Activated naive CD4-positive, alpha-beta T cell treated with anti-CD3 and anti-CD28 coated beads, Interleukin-2, amount 50 U/mL, for 24 hours (primary cell): ENCODE data around the gene SFXN1.
"Not testable (repeated sequence)": the region's sequence is repeated elsewhere in the genome, so short reads cannot be mapped to it uniquely, and the experiment has no call there.

Experiments
- H3K27ac Mint-ChIP-seq: one replicate; pipeline ENCODE4 v1.8.0; 2021; ENCODE audit warnings: mild to moderate bottlenecking, mixed read lengths
- H3K27me3 Mint-ChIP-seq: one replicate; pipeline ENCODE4 v1.8.0; 2021; ENCODE audit warnings: mixed read lengths
- H3K36me3 Mint-ChIP-seq: one replicate; pipeline ENCODE4 v1.8.0; 2021; ENCODE audit warnings: mixed read lengths
- H3K4me1 Mint-ChIP-seq: one replicate; pipeline ENCODE4 v1.8.0; 2021; ENCODE audit warnings: mixed read lengths
- H3K4me3 Mint-ChIP-seq: one replicate; pipeline ENCODE4 v1.8.0; 2021; ENCODE audit warnings: mild to moderate bottlenecking, mixed read lengths
- H3K9me3 Mint-ChIP-seq: one replicate; pipeline ENCODE4 v1.8.0; 2021; ENCODE audit warnings: mixed read lengths

The SFXN1 gene

GRCh38 chr5:175478384-175479124 is at the start of gene SFXN1:
Gene SFXN1 (plus strand): TSS chr5:175478560. CDS start chr5:175492104, 13,544 bp downstream.
- H3K9me3 Mint-ChIP-seq = no peaks in the 10 kb centered on the region
- H3K27ac Mint-ChIP-seq = peak within 1 kb of the TSS; percentile 97
- H3K27me3 Mint-ChIP-seq = no peaks in the 10 kb centered on the region
- H3K4me3 Mint-ChIP-seq = peak within 1 kb of the TSS; percentile 98
- peaks cover 29% of the 10 kb centered on the region for H3K36me3 Mint-ChIP-seq
- peaks cover 57% of the 10 kb centered on the region for H3K4me1 Mint-ChIP-seq

- no peak overlapping the region for H3K4me3 Mint-ChIP-seq
These were observed 43.6 kb upstream of the SFXN1 start for GRCh38 chr5:175434800-175435199.

GRCh38 chr5:175436359-175436758 is 42.0 kb upstream of the SFXN1 start:
- H3K27ac Mint-ChIP-seq = no peak overlapping the region
- H3K4me3 Mint-ChIP-seq = no peak overlapping the region
- H3K36me3 Mint-ChIP-seq = no peaks in the 10 kb centered on the region
- no peaks in the 10 kb centered on the region for H3K4me1 Mint-ChIP-seq
- peaks cover 6% of the 10 kb centered on the region for H3K27me3 Mint-ChIP-seq
- no peaks in the 10 kb centered on the region for H3K9me3 Mint-ChIP-seq

More at GRCh38 chr5:175434800-175435199, 43.6 kb upstream of the SFXN1 start:
- no peaks in the 10 kb centered on the region for H3K9me3 Mint-ChIP-seq
- no peaks in the 10 kb centered on the region for H3K4me1 Mint-ChIP-seq
- H3K36me3 Mint-ChIP-seq = no peaks in the 10 kb centered on the region
- H3K27ac Mint-ChIP-seq = no peak overlapping the region
- H3K27me3 Mint-ChIP-seq = peaks cover 2% of the 10 kb centered on the region

GRCh38 chr5:175438234-175438857 is 40.0 kb upstream of the SFXN1 start:
- Mint-ChIP-seq H3K27me3 (peaks cover 22% of the 10 kb centered on the region), H3K9me3 (no peaks in the 10 kb centered on the region), H3K36me3 (no peaks in the 10 kb centered on the region), H3K27ac (no peak overlapping the region), H3K4me1 (peaks cover 2% of the 10 kb centered on the region), H3K4me3 (no peak overlapping the region)

- Mint-ChIP-seq H3K36me3 (no peaks in the 10 kb centered on the region), H3K27me3 (peaks cover 43% of the 10 kb centered on the region), H3K4me1 (peaks cover 10% of the 10 kb centered on the region), H3K9me3 (no peaks in the 10 kb centered on the region), H3K4me3 (peak overlapping the region; percentile 33), H3K27ac (no peak overlapping the region)
These were observed 34.8 kb upstream of the SFXN1 start for GRCh38 chr5:175443514-175444059.

- H3K36me3 Mint-ChIP-seq = no peaks in the 10 kb centered on the region
- peak within 1 kb of the TSS; percentile 88 for H3K4me3 Mint-ChIP-seq
- no peak within 1 kb of the TSS for H3K27ac Mint-ChIP-seq
- H3K4me1 Mint-ChIP-seq = peaks cover 10% of the 10 kb centered on the region
- H3K27me3 Mint-ChIP-seq = peaks cover 43% of the 10 kb centered on the region
- no peaks in the 10 kb centered on the region for H3K9me3 Mint-ChIP-seq
These were observed 34.1 kb upstream of the SFXN1 start, which contains the start of gene DRD1 for GRCh38 chr5:175444060-175444904. Gene DRD1 (minus strand): TSS chr5:175444182. CDS start chr5:175443099, 1,083 bp downstream.

- H3K4me1 Mint-ChIP-seq = peaks cover 10% of the 10 kb centered on the region
- no peaks in the 10 kb centered on the region for H3K9me3 Mint-ChIP-seq
- peak overlapping the region; percentile 88 for H3K4me3 Mint-ChIP-seq
- H3K27me3 Mint-ChIP-seq = peaks cover 42% of the 10 kb centered on the region
- no peaks in the 10 kb centered on the region for H3K36me3 Mint-ChIP-seq
- no peak overlapping the region for H3K27ac Mint-ChIP-seq
These were observed 33.4 kb upstream of the SFXN1 start for GRCh38 chr5:175444905-175445456.

GRCh38 chr5:175446378-175446777 is 32.0 kb upstream of the SFXN1 start:
- H3K27ac Mint-ChIP-seq, H3K4me3 Mint-ChIP-seq, H3K9me3 Mint-ChIP-seq, H3K36me3 Mint-ChIP-seq, H3K4me1 Mint-ChIP-seq: not testable (repeated sequence)
- peaks cover 38% of the 10 kb centered on the region for H3K27me3 Mint-ChIP-seq

GRCh38 chr5:175447571-175447970 is 30.8 kb upstream of the SFXN1 start:
- Mint-ChIP-seq H3K27ac (no peak overlapping the region), H3K27me3 (peaks cover 26% of the 10 kb centered on the region), H3K9me3 (no peaks in the 10 kb centered on the region), H3K36me3 (no peaks in the 10 kb centered on the region), H3K4me3 (no peak overlapping the region), H3K4me1 (peaks cover 10% of the 10 kb centered on the region)

- peaks cover 22% of the 10 kb centered on the region for H3K27me3 Mint-ChIP-seq
- H3K27ac Mint-ChIP-seq = no peak overlapping the region
- H3K4me3 Mint-ChIP-seq = no peak overlapping the region
These were observed 30.1 kb upstream of the SFXN1 start for GRCh38 chr5:175448276-175448675.

GRCh38 chr5:175452166-175452565 is 26.2 kb upstream of the SFXN1 start:
- Mint-ChIP-seq H3K27me3 (peaks cover 18% of the 10 kb centered on the region), H3K27ac (no peak overlapping the region), H3K4me3 (no peak overlapping the region), H3K4me1 (no peaks in the 10 kb centered on the region), H3K36me3 (no peaks in the 10 kb centered on the region), H3K9me3 (no peaks in the 10 kb centered on the region)

More at GRCh38 chr5:175448276-175448675, 30.1 kb upstream of the SFXN1 start:
- Mint-ChIP-seq H3K36me3 (no peaks in the 10 kb centered on the region), H3K9me3 (no peaks in the 10 kb centered on the region), H3K4me1 (peaks cover 9% of the 10 kb centered on the region)

GRCh38 chr5:175454338-175454737 is 24.0 kb upstream of the SFXN1 start:
- not testable (repeated sequence) for H3K9me3 Mint-ChIP-seq, H3K4me1 Mint-ChIP-seq, H3K4me3 Mint-ChIP-seq, H3K36me3 Mint-ChIP-seq, H3K27me3 Mint-ChIP-seq, H3K27ac Mint-ChIP-seq

- Mint-ChIP-seq H3K4me3 (no peak overlapping the region), H3K27me3 (peaks cover 9% of the 10 kb centered on the region), H3K36me3 (no peaks in the 10 kb centered on the region), H3K27ac (no peak overlapping the region), H3K9me3 (no peaks in the 10 kb centered on the region), H3K4me1 (peaks cover 3% of the 10 kb centered on the region)
These were observed 22.1 kb upstream of the SFXN1 start for GRCh38 chr5:175456105-175456742.

GRCh38 chr5:175457466-175457865 is 20.9 kb upstream of the SFXN1 start:
- no peak overlapping the region for H3K27ac Mint-ChIP-seq
- peaks cover 3% of the 10 kb centered on the region for H3K4me1 Mint-ChIP-seq
- no peaks in the 10 kb centered on the region for H3K36me3 Mint-ChIP-seq
- peaks cover 9% of the 10 kb centered on the region for H3K27me3 Mint-ChIP-seq
- H3K4me3 Mint-ChIP-seq = no peak overlapping the region
- H3K9me3 Mint-ChIP-seq = no peaks in the 10 kb centered on the region

- Mint-ChIP-seq H3K27ac (no peak overlapping the region), H3K4me3 (no peak overlapping the region), H3K36me3 (no peaks in the 10 kb centered on the region), H3K27me3 (no peaks in the 10 kb centered on the region), H3K9me3 (no peaks in the 10 kb centered on the region), H3K4me1 (peaks cover 10% of the 10 kb centered on the region)
These were observed 18.2 kb upstream of the SFXN1 start for GRCh38 chr5:175460126-175460525.
